Measurements from ENCODE around the gene KRT5. TPM values are rescaled to one million over a fixed set of nuclear protein-coding genes. Genes with fewer than 3 reads are reported as not detected.

KRT5 gene
- total RNA-seq, 6 donors from 2014 or later: 3.6 to 43.3 (median 4.8) TPM; not detected in 2

DNA sequence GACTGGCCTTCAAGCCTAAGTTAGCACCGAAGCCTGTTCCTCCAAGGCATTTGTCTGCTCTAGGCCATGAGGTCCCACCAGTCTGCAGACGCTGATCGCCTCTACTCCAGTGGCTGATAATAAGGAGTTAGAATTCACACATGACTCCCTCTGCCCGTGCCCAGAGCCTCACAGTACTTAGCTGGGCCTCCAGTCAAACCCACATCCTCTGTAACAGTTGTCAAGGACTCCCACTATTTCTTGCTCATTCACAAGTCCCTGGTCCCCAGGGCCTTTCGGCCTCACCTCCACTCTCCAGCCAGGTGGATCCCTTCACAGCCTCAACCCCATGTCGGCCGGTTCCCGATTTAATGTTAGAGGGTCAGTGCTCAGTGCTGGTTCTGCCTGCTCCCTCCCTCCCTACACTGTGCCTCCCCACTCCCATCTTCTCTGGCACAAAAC is 6.3 kb upstream of the KRT5 start:
- DNase-seq (no peak), ATAC-seq (ENCODE audit: low FRiP score in 2 of 2) (no peak)
- Histone ChIP-seq H3K9me3 (no peaks in the 10 kb centered on the region), H3K36me3 (no peaks in the 10 kb centered on the region), H3K4me3 (no peak overlapping the region), H3K4me1 (no peaks in the 10 kb centered on the region), H3K27ac (no peak overlapping the region), H3K27me3 (no peaks in the 10 kb centered on the region)
- TF ChIP-seq, protein P1, sequence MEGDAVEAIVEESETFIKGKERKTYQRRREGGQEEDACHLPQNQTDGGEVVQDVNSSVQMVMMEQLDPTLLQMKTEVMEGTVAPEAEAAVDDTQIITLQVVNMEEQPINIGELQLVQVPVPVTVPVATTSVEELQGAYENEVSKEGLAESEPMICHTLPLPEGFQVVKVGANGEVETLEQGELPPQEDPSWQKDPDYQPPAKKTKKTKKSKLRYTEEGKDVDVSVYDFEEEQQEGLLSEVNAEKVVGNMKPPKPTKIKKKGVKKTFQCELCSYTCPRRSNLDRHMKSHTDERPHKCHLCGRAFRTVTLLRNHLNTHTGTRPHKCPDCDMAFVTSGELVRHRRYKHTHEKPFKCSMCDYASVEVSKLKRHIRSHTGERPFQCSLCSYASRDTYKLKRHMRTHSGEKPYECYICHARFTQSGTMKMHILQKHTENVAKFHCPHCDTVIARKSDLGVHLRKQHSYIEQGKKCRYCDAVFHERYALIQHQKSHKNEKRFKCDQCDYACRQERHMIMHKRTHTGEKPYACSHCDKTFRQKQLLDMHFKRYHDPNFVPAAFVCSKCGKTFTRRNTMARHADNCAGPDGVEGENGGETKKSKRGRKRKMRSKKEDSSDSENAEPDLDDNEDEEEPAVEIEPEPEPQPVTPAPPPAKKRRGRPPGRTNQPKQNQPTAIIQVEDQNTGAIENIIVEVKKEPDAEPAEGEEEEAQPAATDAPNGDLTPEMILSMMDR (IDR thresholded peaks at IDR 0.05): no peak
- no peak for TF ChIP-seq POLR2A (IDR thresholded peaks at IDR 0.05)
- TF ChIP-seq EP300 (IDR thresholded peaks at IDR 0.05): no peak
- no peak for TF ChIP-seq POLR2AphosphoS5 (IDR thresholded peaks at IDR 0.05)
- WGBS, 2 donors: 82 to 97% methylated on average over 4 to 8 of the region's 8 CpGs

DNA sequence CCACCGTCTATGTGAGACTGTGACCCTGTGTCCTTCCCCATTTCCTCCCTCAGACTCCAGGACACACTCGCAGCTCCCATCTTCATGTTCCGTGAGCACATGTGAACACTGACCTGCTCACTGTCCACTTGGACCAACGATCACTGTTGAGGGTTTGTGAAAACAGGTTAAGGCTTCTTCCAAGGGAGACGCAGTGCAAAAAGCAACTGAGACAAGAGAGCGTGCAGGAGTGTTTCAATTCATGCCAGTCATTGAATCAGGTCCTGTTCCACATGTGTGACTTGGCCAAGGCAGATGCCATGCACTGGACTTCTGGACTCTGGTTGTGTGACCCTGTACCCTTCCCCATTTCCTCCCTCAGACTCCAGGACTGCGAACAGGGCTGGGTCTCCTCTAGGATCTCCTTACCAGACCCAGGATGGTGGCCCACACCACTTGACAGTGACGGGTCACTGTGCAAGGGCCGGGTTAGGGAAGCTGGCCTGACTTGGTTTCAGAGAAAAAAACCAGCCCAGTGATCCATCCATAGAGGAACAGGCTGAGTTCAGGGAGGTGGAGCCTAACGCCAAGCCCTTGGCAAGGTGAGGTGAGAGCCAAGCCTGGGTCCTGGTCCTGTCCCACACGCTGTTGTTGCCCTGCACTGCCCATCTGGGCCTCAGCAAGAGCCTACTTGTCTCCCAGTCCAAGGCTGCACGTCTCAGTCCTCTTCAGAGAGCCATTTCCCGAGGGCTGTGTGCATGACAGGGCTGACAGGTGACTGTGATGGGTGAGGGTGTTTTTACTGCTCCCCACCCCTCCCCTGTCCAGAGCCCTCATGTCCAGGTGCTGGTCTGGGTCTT is 5.7 kb upstream of the KRT5 start:
- H3K4me1 ChIP-seq: no peaks in the 10 kb centered on the region
- H3K27ac ChIP-seq: no peak overlapping the region
- DNase-seq: no peak

DNA sequence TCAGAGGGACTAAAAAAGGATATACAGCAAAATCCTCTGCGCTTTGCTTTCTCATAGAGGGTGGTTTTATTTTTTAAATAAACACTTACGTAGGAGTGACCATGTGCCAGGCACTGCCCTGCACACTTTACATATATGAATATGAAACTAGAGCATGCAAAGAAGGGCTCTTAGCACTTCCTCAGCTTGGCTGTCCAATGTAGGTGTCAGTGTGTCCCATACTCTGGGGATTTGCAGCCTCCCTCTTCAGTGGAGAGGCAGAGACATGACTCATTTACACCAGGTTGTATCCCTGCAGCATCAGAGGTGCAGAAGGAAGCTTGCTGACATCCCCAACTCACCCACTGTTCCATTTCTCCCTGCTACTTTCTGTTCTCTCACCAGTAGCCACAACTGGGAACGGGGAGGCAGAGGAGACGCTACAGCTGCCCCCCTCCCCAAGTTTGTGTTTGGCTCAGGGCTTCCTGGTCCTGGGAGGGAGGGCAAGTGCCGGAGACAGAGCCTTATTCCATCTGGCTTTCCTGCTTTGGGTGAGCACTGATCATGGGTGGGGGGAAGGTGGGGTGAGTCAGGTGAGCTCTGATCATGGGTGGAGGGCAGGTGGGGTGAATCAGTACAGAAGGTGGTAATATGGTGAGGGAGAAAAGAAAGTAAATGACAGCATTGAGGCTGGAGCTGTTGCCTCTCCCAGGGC is 4.9 kb upstream of the KRT5 start:
- DNase-seq (no peak), ATAC-seq (ENCODE audit: low FRiP score in 2 of 2) (no peak)
- H3K9me3 ChIP-seq: no peaks in the 10 kb centered on the region
- H3K36me3 ChIP-seq: no peaks in the 10 kb centered on the region
- 74 to 75% methylated on average over 5 of the region's 5 CpGs for WGBS, 2 donors
- TF ChIP-seq POLR2A (IDR thresholded peaks at IDR 0.05): no peak
- no peak for TF ChIP-seq POLR2AphosphoS5 (IDR thresholded peaks at IDR 0.05)
- no peak for TF ChIP-seq EP300 (IDR thresholded peaks at IDR 0.05)
- TF ChIP-seq, protein P1 (IDR thresholded peaks at IDR 0.05): no peak
- no peaks in the 10 kb centered on the region for H3K27me3 ChIP-seq
- H3K4me3 ChIP-seq: no peak overlapping the region
- H3K27ac ChIP-seq: no peak overlapping the region
- H3K4me1 ChIP-seq: no peaks in the 10 kb centered on the region

More for the DNA sequence above, 5.7 kb upstream of the KRT5 start:
- H3K36me3 ChIP-seq: no peaks in the 10 kb centered on the region
- H3K4me3 ChIP-seq: no peak overlapping the region
- no peak for ATAC-seq (ENCODE audit: low FRiP score in 2 of 2)
- H3K27me3 ChIP-seq: no peaks in the 10 kb centered on the region
- no peaks in the 10 kb centered on the region for H3K9me3 ChIP-seq
- WGBS, 2 donors: 79 to 91% methylated on average over 10 to 12 of the region's 13 CpGs
- TF ChIP-seq POLR2A (IDR thresholded peaks at IDR 0.05) (no peak), POLR2AphosphoS5 (IDR thresholded peaks at IDR 0.05) (no peak), EP300 (IDR thresholded peaks at IDR 0.05) (no peak)
- TF ChIP-seq, protein P1 (IDR thresholded peaks at IDR 0.05): no peak

DNA sequence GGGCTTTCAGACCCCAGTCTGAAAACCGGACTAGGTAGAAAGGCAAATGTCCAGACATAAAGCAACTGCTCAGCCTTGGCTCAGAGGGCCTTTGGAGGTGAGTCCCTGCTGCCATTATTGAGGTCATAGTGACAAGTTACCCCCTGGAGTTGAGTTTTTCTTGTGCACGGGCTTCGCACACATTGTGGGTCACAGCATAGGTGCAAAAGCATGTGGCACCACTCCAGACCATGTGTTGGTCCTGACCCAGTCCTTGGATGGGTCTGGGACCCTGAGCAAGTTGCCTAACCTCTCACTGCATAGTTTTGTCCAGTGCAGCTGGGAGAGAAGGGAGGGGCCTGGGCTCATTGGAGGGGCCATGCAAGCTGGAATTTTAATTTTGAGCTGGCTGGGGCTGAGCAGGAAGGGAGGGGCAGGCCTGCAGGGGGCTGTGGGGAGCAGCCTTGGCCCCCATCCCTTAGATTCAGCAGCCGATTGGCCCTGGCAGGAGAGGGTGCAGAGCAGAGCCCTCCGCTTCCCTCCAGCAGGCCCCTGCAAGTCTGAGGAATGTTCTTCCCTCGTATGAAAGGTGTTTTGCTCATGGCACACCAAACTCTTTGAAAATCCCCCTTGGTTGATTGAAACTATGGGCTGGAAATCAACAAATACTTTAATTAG is 4.2 kb upstream of the KRT5 start:
- DNase-seq (peak in 1 of 2 donors; percentile 18), ATAC-seq (ENCODE audit: low FRiP score in 2 of 2) (no peak)
- Histone ChIP-seq H3K27me3 (no peaks in the 10 kb centered on the region), H3K36me3 (no peaks in the 10 kb centered on the region), H3K27ac (no peak overlapping the region), H3K9me3 (no peaks in the 10 kb centered on the region), H3K4me3 (no peak overlapping the region), H3K4me1 (no peaks in the 10 kb centered on the region)
- WGBS, 2 donors: 64 to 70% methylated on average over 3 to 6 of the region's 6 CpGs
- TF ChIP-seq POLR2A (IDR thresholded peaks at IDR 0.05) (no peak), EP300 (IDR thresholded peaks at IDR 0.05) (no peak), POLR2AphosphoS5 (IDR thresholded peaks at IDR 0.05) (no peak)
- TF ChIP-seq, protein P1 (IDR thresholded peaks at IDR 0.05): no peak

Measured in upper lobe of left lung (tissue), 6 donors.